Inflammatory macrophage (primary cell): Measurements from ENCODE around the gene CCDC9.
A peak's percentile ranks its signal among the peaks of the same experiment; 100 is the strongest.

Experiments
- DNase-seq, 2 donors: peaks; one replicate each; pipeline ENCODE4 v3.0.0-alpha.2; 2020 to 2022
- total RNA-seq, 18 experiments: gene quantifications; one replicate each; lab custom pipeline; 2026; ENCODE audit warnings: mixed read lengths in 6 of 18, inconsistent platforms in 2 of 18; lab: John Stamatoyannopoulos, UW

The CCDC9 gene
- total RNA-seq: 2.3 to 16.3 (median 7.8) reads per million in 18 experiments

DNA sequence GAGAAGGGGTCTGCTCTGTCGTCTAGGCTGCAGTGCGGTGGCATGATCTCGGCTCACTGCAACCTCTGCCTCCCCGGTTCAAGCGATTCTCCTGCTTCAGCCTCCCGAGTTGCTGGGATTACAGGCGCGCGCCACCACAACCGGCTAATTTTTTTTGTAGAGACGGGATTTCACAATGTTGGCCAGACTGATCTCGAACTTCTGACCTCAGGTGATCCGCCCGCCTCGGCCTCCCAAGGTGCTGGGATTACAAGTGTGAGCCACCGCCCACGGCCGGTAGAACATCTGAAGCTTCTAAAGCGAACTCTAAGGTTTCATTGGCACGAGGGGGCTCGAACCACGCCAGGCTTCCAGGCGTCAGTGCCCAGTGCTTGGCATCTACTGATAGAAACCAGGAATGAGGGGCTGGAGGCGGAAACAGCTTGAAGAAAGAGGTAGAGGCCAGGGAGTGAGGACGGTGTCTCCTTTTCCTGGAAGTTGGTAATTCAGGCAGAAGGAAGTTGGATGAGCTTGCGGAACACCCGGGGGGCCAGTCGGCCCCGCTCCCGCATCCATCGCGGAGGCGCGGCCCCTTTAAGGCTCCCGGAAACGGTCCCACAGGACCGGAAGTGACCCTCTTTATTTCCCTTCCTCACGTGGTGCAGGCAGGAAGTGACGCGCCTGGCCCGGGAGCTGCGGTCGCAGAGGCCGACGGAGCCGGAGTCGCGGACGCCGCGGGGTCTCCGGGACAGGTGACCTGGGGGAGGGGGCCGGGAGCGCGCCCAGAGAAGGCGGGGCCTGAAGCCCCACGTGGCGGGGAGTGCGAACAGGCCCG, at the start of gene CCDC9:
TSS of gene CCDC9 (plus strand) at position 647 of the 814 bp plus-strand sequence. CDS start 1,876 bp downstream, outside the sequence.
- DNase-seq: peak; percentile 96 to 97

- DNase-seq: no peak
These were observed 46.8 kb upstream of the CCDC9 start for GRCh38 chr19:47209319-47210179.

DNA sequence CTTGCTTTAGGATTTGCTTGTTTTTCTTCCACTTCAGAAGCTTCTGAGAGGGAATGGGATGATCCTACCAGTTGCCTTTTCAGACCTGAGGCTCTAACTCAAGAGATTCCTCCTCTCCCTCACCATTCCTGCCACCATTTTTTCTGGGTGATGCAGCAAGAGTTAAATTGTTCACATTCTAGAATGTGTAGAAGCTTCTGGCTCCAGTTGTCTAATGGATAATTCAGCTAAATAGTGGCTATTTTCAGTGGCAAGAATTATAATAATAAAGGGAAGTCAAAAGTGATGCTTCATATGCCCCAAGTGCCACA, 46.2 kb upstream of the CCDC9 start:
- no peak for DNase-seq

GRCh38 chr19:47210689-47211316, 45.5 kb upstream of the CCDC9 start:
- peak; percentile 94 to 95 for DNase-seq

GRCh38 chr19:47215581-47215980, 40.7 kb upstream of the CCDC9 start:
- no peak for DNase-seq

- no peak for DNase-seq
These were observed 35.1 kb upstream of the CCDC9 start for GRCh38 chr19:47221080-47221841.

DNA sequence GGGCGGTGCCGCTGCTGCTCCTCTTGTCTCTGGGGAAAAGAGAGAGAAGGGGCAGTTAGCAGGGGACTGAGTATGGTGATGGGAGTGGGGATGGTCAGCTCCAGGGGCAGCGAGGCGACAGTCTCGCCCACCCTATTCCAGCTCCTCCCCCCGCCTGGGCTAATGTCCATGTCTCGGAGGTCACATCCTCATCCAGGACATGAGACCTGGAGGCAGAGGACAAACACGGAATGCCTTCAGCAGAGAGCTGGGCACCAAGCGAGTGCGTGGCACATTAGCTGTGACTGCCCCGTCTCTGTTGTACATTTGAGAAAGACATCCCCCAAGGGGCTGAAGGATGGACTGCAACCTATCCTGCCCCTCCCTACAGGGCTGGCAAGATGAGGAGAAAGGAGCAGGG, 34.4 kb upstream of the CCDC9 start:
- DNase-seq: no peak

- peak; percentile 87 to 90 for DNase-seq
These were observed 30.4 kb upstream of the CCDC9 start for GRCh38 chr19:47225746-47226425.

DNA sequence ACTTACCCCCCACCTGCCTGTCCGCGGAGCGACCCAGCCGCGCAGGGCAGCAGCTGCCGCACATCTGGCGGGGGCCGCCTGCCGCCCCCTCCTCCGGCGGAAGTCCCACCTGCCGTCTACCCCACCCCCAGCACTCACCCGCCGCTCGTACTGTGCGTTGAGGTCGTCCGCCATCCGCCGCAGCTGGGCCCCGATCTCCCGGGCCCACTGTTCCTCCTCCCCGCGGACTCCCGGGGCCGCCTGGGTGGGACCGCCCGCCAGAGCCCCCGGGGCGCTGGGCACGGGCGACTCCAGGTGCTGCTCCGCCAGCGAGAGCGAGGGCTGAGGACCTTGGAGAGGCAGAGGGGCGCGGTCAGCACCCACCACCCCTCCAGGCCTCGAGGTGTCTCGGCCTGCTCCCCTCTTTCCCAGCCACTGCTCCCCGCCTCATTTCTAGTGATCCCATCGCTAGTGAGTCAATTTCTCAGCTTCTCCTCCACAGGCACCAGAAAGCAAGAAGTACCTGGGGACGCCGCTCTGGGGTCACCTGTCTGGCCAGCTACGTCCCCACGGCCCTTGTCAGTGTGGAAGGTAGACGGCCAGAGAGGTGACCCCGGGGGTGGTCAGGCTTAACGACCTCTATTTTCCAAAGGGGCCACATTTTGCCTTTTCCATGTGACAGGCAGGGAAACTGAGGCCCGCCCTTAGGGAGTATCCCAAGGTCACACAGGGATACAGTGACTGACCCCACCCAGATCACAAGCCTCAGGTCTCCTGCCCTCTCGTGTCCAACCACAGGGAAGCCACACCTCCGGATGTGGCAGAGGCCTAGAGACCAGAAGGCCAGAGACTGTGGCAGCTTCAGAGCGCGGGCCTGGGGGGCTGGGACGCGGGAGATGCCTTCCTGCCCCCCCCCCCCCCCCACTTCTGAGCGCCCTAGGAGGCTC, 29.6 kb upstream of the CCDC9 start:
- peak; percentile 96 to 97 for DNase-seq

DNA sequence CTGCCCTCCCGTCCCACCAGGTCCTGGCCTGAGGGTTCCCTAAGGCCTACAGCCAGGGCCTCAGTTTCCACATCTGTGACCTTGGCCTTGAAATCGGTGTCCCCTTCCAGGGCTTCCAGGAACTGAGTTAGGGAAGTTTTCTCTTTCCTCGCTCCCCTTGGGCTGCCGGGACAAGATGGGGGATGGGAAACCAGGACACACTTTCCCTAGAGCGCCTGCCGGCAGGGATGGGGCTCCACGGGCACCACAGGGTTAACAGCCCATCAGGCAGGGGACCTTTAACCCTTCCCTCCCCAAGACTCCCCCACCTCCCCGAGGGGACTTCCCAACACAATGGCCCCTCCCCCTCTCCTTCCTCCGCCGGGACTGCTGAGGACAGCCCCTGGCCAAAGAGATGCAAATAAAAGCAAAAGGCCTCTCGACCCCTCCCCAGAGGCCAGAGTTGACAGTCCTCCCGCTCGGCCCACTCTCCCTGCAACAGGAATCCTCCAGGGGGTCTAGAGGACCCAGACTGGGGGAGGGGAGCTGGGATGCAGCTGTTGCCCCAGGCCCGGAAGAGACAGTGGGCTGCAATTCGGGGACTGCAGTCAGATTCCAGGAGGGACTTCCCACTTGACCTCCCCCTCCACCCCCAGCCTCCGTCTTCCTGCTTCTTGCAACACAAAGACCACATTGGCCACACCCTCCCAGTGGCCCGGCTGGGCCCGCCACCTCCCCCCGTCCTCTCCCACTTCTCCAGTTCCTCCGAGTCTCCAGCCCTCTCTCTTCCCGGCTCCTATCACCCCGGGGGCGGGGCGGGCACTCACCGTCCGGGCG, 28.8 kb upstream of the CCDC9 start:
- DNase-seq: peak; percentile 91 to 97

DNA sequence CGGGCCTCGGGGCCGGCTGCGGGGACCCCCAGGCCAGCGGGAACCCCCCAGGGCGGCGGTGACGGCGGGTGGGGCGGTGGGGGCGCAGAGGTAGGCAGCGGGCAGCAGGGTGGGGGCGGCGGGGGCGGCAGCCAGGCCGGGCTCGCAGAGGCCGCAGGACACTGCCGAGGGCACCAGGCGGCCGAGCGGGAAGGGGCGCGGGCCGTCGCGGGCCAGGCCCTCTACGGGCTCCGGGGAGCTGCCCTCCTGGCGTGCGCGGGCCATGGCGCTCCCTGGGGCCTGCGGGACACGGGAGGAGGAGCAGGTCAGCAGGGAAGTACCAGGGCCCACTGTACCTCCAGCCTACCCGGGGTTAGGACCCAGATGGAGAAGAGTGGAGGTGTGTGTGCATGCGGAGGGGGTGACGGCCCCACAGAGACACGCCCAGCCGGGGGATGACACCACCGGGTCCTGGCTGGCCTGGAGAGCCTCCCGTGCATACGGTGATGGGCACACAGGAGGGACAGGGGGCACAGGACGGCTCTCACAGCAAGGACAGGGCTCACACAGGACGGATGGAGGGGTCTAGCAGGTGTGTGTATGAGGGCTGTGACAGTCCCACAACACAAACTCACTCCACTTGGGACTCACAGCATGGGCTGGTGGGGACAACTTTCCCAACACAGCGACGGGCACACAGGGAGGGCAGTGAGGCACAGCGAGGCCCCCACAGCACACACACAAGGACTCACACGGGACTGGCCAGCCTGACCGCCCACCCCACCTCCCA, 28.0 kb upstream of the CCDC9 start:
- DNase-seq: peak in 1 of 2 donors; percentile 56

- peak in 1 of 2 donors; percentile 51 for DNase-seq
These were observed 27.2 kb upstream of the CCDC9 start for GRCh38 chr19:47228937-47229675.

DNA sequence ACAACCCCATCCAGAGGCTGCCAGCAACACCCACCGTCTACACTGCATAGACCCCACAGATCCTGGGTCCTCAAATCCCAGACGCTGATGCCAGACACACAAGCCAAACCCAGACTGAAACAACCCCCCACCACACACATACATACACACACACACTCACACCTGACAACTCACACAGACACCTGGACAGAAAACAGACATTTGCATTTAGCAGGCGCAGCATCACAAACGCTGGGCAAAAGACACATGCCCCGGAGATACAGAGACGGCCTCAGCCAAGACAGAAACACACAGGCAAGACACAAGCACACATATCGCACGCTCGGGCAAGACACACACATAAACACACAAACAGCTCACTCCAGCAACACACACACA, 26.7 kb upstream of the CCDC9 start:
- DNase-seq: peak in 1 of 2 donors; percentile 22

GRCh38 chr19:47230054-47230920, 26.0 kb upstream of the CCDC9 start:
- DNase-seq: peak; percentile 24 to 55

DNA sequence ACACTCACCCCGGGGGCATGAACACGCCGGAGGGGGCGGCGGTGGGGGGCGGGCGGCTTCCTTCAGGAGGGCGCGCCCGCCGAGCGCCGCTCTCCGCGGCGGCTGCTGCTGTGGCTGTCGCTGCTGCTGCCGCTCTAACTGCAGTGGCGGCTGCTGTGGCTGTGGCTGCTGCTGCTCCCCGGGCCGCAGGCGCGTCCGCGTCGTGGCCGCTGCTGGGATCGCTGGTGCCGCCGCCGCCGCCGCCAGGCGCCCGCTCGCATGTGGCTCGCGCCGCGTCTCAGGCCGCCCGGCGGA, 25.5 kb upstream of the CCDC9 start, which contains the start of gene BBC3:
TSS of gene BBC3 (minus strand) at position 279 of the 294 bp plus-strand sequence. CDS start 2,768 bp downstream, outside the sequence.
- DNase-seq: no peak

DNA sequence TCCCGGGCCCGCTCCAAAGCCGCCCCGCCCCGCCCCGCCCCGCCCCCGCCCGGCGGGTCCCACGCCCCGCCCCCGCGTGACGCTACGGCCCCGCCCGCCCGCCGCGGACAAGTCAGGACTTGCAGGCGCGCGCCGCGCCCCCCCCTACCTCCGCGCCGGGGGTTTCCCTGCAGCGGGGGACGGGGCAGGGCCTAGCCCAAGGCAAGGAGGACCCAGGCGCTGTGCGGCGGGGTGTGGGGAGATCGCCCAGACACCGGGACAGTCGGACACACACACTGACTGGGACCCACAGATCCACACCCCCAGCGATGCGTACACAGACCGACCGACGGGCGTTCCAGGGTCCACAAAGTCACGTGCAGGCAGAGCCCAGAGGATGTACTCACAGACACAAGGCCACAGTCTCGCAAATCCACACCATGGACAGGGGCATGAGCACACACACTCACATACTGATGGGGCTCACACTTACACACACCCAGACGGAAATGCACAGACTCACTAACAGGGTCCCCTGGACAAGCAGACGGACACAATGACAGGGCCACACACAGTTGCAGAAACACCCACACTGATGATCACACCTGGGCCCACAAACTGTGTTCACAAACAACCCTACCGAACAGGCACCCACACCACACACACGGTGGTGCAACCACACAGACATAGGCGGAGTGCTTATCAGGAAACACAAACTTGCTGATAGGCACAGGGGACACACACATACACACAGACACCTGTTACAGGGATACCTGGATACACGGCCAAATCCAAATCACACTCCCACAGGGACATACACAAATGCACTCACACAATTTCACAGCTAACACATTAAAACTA, 24.9 kb upstream of the CCDC9 start:
- peak; percentile 61 to 84 for DNase-seq
